Measurements from ENCODE around the gene PARVG.

Gene PARVG

GRCh38 chr22:44199866-44200265 is 19.1 kb downstream of the PARVG start:
- no peak for DNase-seq

GRCh38 chr22:44200451-44200850 is 19.7 kb downstream of the PARVG start:
- no peak for DNase-seq

- no peak for DNase-seq
Observed at GRCh38 chr22:44200855-44201550, 20.3 kb downstream of the PARVG start.

GRCh38 chr22:44201665-44202064 is 20.9 kb downstream of the PARVG start:
- no peak for DNase-seq

- DNase-seq: no peak
Observed at GRCh38 chr22:44202261-44202789, 21.6 kb downstream of the PARVG start.

- DNase-seq: no peak
Observed at GRCh38 chr22:44203203-44203602, 22.5 kb downstream of the PARVG start.

GRCh38 chr22:44204739-44205515 is 24.2 kb downstream of the PARVG start:
- no peak for DNase-seq

GRCh38 chr22:44205516-44206329 is 25.0 kb downstream of the PARVG start:
- no peak for DNase-seq

- no peak for DNase-seq
Observed at GRCh38 chr22:44206330-44206645, 25.6 kb downstream of the PARVG start.

- no peak for DNase-seq
Observed at GRCh38 chr22:44206696-44207095, 26.0 kb downstream of the PARVG start.

GRCh38 chr22:44207173-44207980 is 26.7 kb downstream of the PARVG start:
- no peak for DNase-seq

- DNase-seq: no peak
Observed at GRCh38 chr22:44207981-44208317, 27.2 kb downstream of the PARVG start.

- no peak for DNase-seq
Observed at GRCh38 chr22:44209343-44209742, 28.6 kb downstream of the PARVG start.

GRCh38 chr22:44210722-44211121 is 30.0 kb downstream of the PARVG start:
- no peak for DNase-seq

- no peak for DNase-seq
Observed at GRCh38 chr22:44211256-44211945, 30.7 kb downstream of the PARVG start.

- no peak for DNase-seq
Observed at GRCh38 chr22:44211946-44212930, 31.5 kb downstream of the PARVG start.

- DNase-seq: no peak
Observed at GRCh38 chr22:44212936-44213335, 32.2 kb downstream of the PARVG start.

GRCh38 chr22:44213489-44214043 is 32.8 kb downstream of the PARVG start:
- DNase-seq: no peak

GRCh38 chr22:44214187-44214586 is 33.5 kb downstream of the PARVG start:
- no peak for DNase-seq

- no peak for DNase-seq
Observed at GRCh38 chr22:44214764-44215163, 34.0 kb downstream of the PARVG start.

GRCh38 chr22:44215287-44215686 is 34.6 kb downstream of the PARVG start:
- no peak for DNase-seq

Measured in NK-92 treated with Interleukin-12 subunit alpha and Interleukin-12 subunit beta, amount 100 ng/mL, for 24 hours (cell line).